HepG2 (cell line): Measurements from ENCODE around the gene MLX. TPM values are rescaled to one million over a fixed set of nuclear protein-coding genes. Genes with fewer than 3 reads are reported as not detected.

ENCODE experiments used
- ATM ChIP-seq: fragments of 450-650 bp; IDR thresholded peaks from 2 replicates; pipeline ENCODE4 v1.7.1; 2017; ENCODE audit warnings: mild to moderate bottlenecking, borderline replicate concordance
- BCL6 ChIP-seq: IDR thresholded peaks from 2 replicates; pipeline ENCODE4 v1.6.1; 2016; ENCODE audit warnings: missing genetic modification reagents, missing compliant biosample characterization
- BRD4 ChIP-seq: sonication (generic); formaldehyde crosslinking; IDR thresholded peaks from 2 replicates; pipeline ENCODE4 v1.4.0; 2020; ENCODE audit warnings: missing genetic modification reagents
- DMAP1 ChIP-seq: IDR thresholded peaks from 2 replicates; pipeline ENCODE4 v1.6.1; 2016
- ELF4 ChIP-seq: sonication (generic); formaldehyde crosslinking; IDR thresholded peaks from 2 replicates; pipeline ENCODE4 v1.5.0; 2020; ENCODE audit warnings: missing genetic modification reagents, mild to moderate bottlenecking, moderate library complexity, borderline replicate concordance
- FOXA3 ChIP-seq: IDR thresholded peaks from 2 replicates; pipeline ENCODE4 v1.6.1; 2016; ENCODE audit warnings: missing genetic modification reagents, missing compliant biosample characterization
- MAZ ChIP-seq, 2 experiments: sonication (generic) in 1 of 2; formaldehyde crosslinking in 1 of 2; IDR thresholded peaks; 2 replicates each; pipeline versions ENCODE4 v1.5.0 to v1.6.1; 2012 to 2020; ENCODE audit warnings: low read depth in 2 of 2, mild to moderate bottlenecking in 2 of 2, borderline replicate concordance in 1 of 2, improper control_type of control experiment in 1 of 2, low read length in 1 of 2, missing genetic modification reagents in 1 of 2, moderate library complexity in 1 of 2
- MTA3 ChIP-seq: sonication (generic); formaldehyde crosslinking; IDR thresholded peaks from 2 replicates; pipeline ENCODE4 v1.4.0; 2020; ENCODE audit warnings: missing genetic modification reagents
- NFE2L1 ChIP-seq: sonication (generic); formaldehyde crosslinking; IDR thresholded peaks from 2 replicates; pipeline ENCODE4 v1.4.0; 2020; ENCODE audit warnings: missing genetic modification reagents, mild to moderate bottlenecking, borderline replicate concordance
- ZNF496 ChIP-seq: sonication (generic); formaldehyde crosslinking; IDR thresholded peaks from 2 replicates; pipeline ENCODE4 v1.8.1; 2023; ENCODE audit warnings: mild to moderate bottlenecking, moderate library complexity, missing genetic modification reagents; ENCODE audit not compliant: insufficient replicate concordance
- ZNF747 ChIP-seq: sonication (generic); formaldehyde crosslinking; IDR thresholded peaks from 2 replicates; pipeline ENCODE4 v1.8.1; 2023; ENCODE audit warnings: missing genetic modification reagents, mild to moderate bottlenecking, borderline replicate concordance
- polyA plus RNA-seq, 8 experiments: library from polyadenylated mRNA; depleted of rRNA in 3 of 8; stranded (reverse) in 7 of 8; unstranded in 1 of 8; fragments of >200 nt; fragmentation: Illumina TruSeq in 4 of 8; extraction: Trizol in 4 of 8; gene quantifications; 2 replicates each; pipeline versions ENCODE4 v1.2.1 to v1.2.3, GENCODE V29; 2011 to 2016; ENCODE audit warnings: low read depth in 4 of 8, missing spikeins in 1 of 8, mixed read lengths in 1 of 8; ENCODE audit not compliant: insufficient read depth in 1 of 8
- total RNA-seq, 5 experiments: library from RNA; depleted of rRNA; stranded (reverse); fragments of >200 nt; fragmentation: Illumina TruSeq; extraction: Trizol; gene quantifications; 2 replicates each; pipeline ENCODE4 v1.2.3, GENCODE V29; 2016; ENCODE audit warnings: low read depth in 1 of 5
- TF ChIP-seq, protein P1 (sequence below): conservative IDR thresholded peaks from 2 replicates; pipeline ENCODE4 v1.6.1; 2018; ENCODE audit warnings: missing genetic modification reagents
- TF ChIP-seq, protein P2 (sequence below): IDR thresholded peaks from 2 replicates; pipeline ENCODE4 v1.6.1; 2016; ENCODE audit warnings: mild to moderate bottlenecking
- TF ChIP-seq, protein P3 (sequence below): fragments of 450-650 bp; IDR thresholded peaks from 2 replicates; pipeline ENCODE4 v1.6.1; 2017
- TF ChIP-seq, protein P4 (sequence below): sonication (generic); formaldehyde crosslinking; IDR thresholded peaks from 2 replicates; pipeline ENCODE4 v1.8.1; 2022; ENCODE audit warnings: low read depth, mild to moderate bottlenecking, missing genetic modification reagents
- TF ChIP-seq, protein P5 (sequence below): sonication (generic); formaldehyde crosslinking; IDR thresholded peaks from 2 replicates; pipeline ENCODE4 v1.4.0; 2020; ENCODE audit warnings: missing genetic modification reagents, borderline replicate concordance

MLX gene
- total and polyA plus RNA-seq, 2 of the 13 experiments (the other 11 are each of a cell fraction or from before 2014, with no cell fraction given) = 38.9 to 74.4 TPM

DNA sequence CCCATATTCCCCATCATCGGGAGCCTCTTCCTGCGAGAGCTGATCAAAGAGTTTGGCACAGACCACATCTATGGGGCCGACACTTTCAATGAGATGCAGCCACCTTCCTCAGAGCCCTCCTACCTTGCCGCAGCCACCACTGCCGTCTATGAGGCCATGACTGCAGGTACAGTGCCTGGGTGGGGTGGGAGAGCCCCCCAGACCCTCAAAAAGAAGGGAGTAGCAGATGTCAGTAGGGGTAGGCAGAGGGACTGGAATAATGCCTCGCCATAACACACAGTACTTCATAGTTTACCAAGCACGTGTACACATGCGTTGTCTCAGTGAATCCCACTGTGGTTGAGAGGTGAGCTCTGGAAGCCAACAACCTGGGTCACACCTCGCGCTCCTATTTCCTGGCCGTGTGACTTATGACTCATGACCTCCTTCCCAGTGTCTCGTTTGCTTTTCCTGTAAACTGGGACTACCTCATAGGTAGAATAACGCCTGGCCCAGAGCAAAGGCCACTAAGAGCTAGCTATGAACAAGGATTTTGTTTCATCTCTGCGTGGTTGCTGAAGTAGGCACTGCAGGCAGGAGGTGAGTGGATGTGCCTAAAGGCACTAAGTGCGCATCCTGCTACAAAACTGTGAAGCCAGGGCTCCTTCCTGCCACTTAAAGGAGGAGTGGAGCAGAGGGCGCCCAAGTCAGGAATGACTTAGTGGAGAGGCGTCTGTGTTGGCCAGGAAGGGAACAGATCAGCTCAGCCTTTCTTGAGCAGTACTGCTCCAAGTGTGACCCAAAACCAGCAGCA, 25.7 kb upstream of the MLX start (continued):
- TF ChIP-seq, protein P1, sequence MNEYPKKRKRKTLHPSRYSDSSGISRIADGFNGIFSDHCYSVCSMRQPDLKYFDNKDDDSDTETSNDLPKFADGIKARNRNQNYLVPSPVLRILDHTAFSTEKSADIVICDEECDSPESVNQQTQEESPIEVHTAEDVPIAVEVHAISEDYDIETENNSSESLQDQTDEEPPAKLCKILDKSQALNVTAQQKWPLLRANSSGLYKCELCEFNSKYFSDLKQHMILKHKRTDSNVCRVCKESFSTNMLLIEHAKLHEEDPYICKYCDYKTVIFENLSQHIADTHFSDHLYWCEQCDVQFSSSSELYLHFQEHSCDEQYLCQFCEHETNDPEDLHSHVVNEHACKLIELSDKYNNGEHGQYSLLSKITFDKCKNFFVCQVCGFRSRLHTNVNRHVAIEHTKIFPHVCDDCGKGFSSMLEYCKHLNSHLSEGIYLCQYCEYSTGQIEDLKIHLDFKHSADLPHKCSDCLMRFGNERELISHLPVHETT = no peak
- TF ChIP-seq DMAP1 (peak; percentile 60; the same call in 1 of the 2 replicates), ELF4 (peak; percentile 85), ZNF496 (CRISPR knock-in tag) (no peak), ATM (no peak), MAZ (IDR thresholded peaks at IDR 0.05; ENCODE audit: borderline replicate concordance, low read depth, low read length) (no peak), MAZ (CRISPR knock-in tag; IDR thresholded peaks at IDR 0.05; ENCODE audit: low read depth) (peak; percentile 53; the same call in 1 of the 2 replicates), BCL6 (CRISPR knock-in tag) (0 out of 2 replicates have a peak, but pooled peaks have one; percentile 26), BRD4 (CRISPR knock-in tag) (0 out of 2 replicates have a peak, but pooled peaks have one; percentile 19), MTA3 (CRISPR knock-in tag) (no peak), ZNF747 (CRISPR knock-in tag) (no peak; the same call in 1 of the 2 replicates), NFE2L1 (CRISPR knock-in tag) (no peak), FOXA3 (CRISPR knock-in tag) (peak; percentile 85)
- TF ChIP-seq, protein P2, sequence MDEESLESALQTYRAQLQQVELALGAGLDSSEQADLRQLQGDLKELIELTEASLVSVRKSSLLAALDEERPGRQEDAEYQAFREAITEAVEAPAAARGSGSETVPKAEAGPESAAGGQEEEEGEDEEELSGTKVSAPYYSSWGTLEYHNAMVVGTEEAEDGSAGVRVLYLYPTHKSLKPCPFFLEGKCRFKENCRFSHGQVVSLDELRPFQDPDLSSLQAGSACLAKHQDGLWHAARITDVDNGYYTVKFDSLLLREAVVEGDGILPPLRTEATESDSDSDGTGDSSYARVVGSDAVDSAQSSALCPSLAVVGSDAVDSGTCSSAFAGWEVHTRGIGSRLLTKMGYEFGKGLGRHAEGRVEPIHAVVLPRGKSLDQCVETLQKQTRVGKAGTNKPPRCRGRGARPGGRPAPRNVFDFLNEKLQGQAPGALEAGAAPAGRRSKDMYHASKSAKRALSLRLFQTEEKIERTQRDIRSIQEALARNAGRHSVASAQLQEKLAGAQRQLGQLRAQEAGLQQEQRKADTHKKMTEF (CRISPR knock-in tag) = peak; percentile 96
- TF ChIP-seq, protein P3, sequence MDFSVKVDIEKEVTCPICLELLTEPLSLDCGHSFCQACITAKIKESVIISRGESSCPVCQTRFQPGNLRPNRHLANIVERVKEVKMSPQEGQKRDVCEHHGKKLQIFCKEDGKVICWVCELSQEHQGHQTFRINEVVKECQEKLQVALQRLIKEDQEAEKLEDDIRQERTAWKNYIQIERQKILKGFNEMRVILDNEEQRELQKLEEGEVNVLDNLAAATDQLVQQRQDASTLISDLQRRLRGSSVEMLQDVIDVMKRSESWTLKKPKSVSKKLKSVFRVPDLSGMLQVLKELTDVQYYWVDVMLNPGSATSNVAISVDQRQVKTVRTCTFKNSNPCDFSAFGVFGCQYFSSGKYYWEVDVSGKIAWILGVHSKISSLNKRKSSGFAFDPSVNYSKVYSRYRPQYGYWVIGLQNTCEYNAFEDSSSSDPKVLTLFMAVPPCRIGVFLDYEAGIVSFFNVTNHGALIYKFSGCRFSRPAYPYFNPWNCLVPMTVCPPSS = no peak
- TF ChIP-seq, protein P4, sequence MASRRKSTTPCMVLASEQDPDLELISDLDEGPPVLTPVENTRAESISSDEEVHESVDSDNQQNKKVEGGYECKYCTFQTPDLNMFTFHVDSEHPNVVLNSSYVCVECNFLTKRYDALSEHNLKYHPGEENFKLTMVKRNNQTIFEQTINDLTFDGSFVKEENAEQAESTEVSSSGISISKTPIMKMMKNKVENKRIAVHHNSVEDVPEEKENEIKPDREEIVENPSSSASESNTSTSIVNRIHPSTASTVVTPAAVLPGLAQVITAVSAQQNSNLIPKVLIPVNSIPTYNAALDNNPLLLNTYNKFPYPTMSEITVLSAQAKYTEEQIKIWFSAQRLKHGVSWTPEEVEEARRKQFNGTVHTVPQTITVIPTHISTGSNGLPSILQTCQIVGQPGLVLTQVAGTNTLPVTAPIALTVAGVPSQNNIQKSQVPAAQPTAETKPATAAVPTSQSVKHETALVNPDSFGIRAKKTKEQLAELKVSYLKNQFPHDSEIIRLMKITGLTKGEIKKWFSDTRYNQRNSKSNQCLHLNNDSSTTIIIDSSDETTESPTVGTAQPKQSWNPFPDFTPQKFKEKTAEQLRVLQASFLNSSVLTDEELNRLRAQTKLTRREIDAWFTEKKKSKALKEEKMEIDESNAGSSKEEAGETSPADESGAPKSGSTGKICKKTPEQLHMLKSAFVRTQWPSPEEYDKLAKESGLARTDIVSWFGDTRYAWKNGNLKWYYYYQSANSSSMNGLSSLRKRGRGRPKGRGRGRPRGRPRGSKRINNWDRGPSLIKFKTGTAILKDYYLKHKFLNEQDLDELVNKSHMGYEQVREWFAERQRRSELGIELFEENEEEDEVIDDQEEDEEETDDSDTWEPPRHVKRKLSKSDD (CRISPR knock-in tag) = peak; percentile 86
- TF ChIP-seq, protein P5, sequence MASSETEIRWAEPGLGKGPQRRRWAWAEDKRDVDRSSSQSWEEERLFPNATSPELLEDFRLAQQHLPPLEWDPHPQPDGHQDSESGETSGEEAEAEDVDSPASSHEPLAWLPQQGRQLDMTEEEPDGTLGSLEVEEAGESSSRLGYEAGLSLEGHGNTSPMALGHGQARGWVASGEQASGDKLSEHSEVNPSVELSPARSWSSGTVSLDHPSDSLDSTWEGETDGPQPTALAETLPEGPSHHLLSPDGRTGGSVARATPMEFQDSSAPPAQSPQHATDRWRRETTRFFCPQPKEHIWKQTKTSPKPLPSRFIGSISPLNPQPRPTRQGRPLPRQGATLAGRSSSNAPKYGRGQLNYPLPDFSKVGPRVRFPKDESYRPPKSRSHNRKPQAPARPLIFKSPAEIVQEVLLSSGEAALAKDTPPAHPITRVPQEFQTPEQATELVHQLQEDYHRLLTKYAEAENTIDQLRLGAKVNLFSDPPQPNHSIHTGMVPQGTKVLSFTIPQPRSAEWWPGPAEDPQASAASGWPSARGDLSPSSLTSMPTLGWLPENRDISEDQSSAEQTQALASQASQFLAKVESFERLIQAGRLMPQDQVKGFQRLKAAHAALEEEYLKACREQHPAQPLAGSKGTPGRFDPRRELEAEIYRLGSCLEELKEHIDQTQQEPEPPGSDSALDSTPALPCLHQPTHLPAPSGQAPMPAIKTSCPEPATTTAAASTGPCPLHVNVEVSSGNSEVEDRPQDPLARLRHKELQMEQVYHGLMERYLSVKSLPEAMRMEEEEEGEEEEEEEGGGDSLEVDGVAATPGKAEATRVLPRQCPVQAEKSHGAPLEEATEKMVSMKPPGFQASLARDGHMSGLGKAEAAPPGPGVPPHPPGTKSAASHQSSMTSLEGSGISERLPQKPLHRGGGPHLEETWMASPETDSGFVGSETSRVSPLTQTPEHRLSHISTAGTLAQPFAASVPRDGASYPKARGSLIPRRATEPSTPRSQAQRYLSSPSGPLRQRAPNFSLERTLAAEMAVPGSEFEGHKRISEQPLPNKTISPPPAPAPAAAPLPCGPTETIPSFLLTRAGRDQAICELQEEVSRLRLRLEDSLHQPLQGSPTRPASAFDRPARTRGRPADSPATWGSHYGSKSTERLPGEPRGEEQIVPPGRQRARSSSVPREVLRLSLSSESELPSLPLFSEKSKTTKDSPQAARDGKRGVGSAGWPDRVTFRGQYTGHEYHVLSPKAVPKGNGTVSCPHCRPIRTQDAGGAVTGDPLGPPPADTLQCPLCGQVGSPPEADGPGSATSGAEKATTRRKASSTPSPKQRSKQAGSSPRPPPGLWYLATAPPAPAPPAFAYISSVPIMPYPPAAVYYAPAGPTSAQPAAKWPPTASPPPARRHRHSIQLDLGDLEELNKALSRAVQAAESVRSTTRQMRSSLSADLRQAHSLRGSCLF (CRISPR knock-in tag) = 0 out of 2 replicates have a peak, but pooled peaks have one; percentile 44
